ENCODE measurements around the gene ZNF385D.

ZNF385D gene

DNA sequence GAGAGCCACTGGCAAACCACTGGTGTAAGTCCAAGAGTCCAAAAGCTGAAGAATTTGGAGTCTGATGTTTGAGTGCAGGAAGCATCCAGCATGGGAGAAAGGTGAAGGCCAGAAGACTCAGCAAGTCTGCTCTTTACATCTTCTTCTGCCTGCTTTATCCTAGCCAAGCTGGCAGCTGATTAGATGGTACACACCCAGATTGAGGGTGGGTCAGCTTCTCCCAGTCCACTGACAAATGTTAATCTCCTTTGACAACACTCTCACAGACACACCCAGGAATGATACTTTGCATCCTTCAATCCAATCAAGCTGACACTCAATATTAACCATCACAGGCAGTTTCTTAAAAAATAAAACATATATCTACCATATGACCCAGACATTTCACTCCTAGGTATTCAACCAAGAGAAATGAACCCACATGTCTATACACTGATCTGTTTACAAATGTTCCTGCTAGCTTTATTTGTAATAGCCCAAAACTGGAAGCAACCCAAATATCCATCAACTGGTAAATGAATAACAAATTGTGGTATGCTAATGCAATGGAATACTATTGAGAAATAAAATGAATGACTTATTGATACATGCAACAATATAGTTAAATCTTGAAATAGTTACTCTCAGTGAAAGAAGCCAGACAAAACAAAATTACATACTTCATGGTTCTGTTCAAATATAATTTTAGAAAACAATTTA is 373.8 kb downstream of the ZNF385D start:
- DNase-seq (ENCODE audit: low read depth in 2 of 2), result no peak

GRCh38 chr3:21372316-21372715 is 378.7 kb downstream of the ZNF385D start:
- DNase-seq (ENCODE audit: low read depth in 2 of 2), result no peak
